Immature natural killer cell (primary cell): ENCODE data around the gene NTRK2. TPM values are rescaled to one million over a fixed set of nuclear protein-coding genes. Genes with fewer than 3 reads are reported as not detected.

Experiments used
- DNase-seq, 3 donors: peaks; one replicate each; pipeline ENCODE4 v3.0.0; 2022; ENCODE audit warnings: mixed read lengths in 1 of 3
- H3K27ac Mint-ChIP-seq, 6 donors: one replicate each; pipeline ENCODE4 v1.8.0; 2020; ENCODE audit warnings: mixed read lengths in 6 of 6, mild to moderate bottlenecking in 5 of 6, inconsistent platforms in 4 of 6, moderate library complexity in 3 of 6
- H3K27me3 Mint-ChIP-seq, 3 donors: one replicate each; pipeline ENCODE4 v1.8.0; 2020 to 2021; ENCODE audit warnings: low read depth in 3 of 3, mild to moderate bottlenecking in 3 of 3, mixed read lengths in 3 of 3, moderate library complexity in 3 of 3, inconsistent platforms in 1 of 3
- H3K36me3 Mint-ChIP-seq, 3 donors: one replicate each; pipeline ENCODE4 v1.8.0; 2020; ENCODE audit warnings: mixed read lengths in 3 of 3, inconsistent platforms in 2 of 3, mild to moderate bottlenecking in 2 of 3
- H3K4me1 Mint-ChIP-seq, 2 donors: one replicate each; pipeline ENCODE4 v1.8.0; 2020; ENCODE audit warnings: inconsistent platforms in 2 of 2, mild to moderate bottlenecking in 2 of 2, mixed read lengths in 2 of 2, moderate library complexity in 1 of 2
- H3K4me3 Mint-ChIP-seq, 5 donors: one replicate each; pipeline ENCODE4 v1.8.0; 2020; ENCODE audit warnings: mild to moderate bottlenecking in 5 of 5, mixed read lengths in 5 of 5, inconsistent platforms in 3 of 5, moderate library complexity in 3 of 5
- H3K9me3 Mint-ChIP-seq, 6 donors: one replicate each; pipeline ENCODE4 v1.8.0; 2020; ENCODE audit warnings: mild to moderate bottlenecking in 6 of 6, mixed read lengths in 6 of 6, inconsistent platforms in 4 of 6, moderate library complexity in 3 of 6
- polyA plus RNA-seq, 3 donors: library from polyadenylated mRNA; unstranded; fragments of 300-500 nt; fragmentation: Illumina TruSeq; gene quantifications; one replicate each; pipeline ENCODE4 v1.2.3, GENCODE V29; 2021

The NTRK2 gene
- polyA plus RNA-seq, 3 donors from 2014 or later, result not detected

DNA sequence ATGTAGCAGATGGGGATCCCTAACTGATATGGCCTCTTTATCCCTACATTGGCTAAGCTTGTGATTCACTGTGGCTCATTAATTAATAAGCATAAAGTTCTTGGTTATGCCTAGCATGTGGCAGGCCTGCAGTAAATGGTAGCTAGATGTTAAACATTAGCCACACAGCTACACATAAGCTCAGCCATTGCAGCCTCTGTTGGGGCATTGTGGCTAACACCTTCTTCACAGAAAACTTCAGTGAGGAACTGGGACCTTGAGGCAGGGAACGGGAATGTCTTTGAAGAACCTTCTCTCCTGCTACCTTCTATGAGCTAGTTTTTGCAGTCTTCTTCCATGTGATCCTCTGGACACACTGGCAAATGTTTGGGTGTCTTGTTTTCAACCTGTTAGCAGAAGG, 338.2 kb downstream of the NTRK2 start:
- H3K36me3 Mint-ChIP-seq, result no peaks in the 10 kb centered on the region
- no peak for DNase-seq
- peaks cover 0 to 5% (median 2%) of the 10 kb centered on the region in 3 donors for H3K27me3 Mint-ChIP-seq
- no peaks in the 10 kb centered on the region for H3K4me1 Mint-ChIP-seq
- H3K9me3 Mint-ChIP-seq, result peaks cover 0 to 2% (median 0%) of the 10 kb centered on the region in 6 donors
- H3K4me3 Mint-ChIP-seq, result no peak overlapping the region
- no peak overlapping the region for H3K27ac Mint-ChIP-seq

GRCh38 chr9:85008215-85008614, 338.7 kb downstream of the NTRK2 start:
- H3K4me1 Mint-ChIP-seq, result no peaks in the 10 kb centered on the region
- DNase-seq, result no peak
- H3K36me3 Mint-ChIP-seq, result no peaks in the 10 kb centered on the region
- H3K4me3 Mint-ChIP-seq, result no peak overlapping the region
- peaks cover 0 to 5% (median 2%) of the 10 kb centered on the region in 3 donors for H3K27me3 Mint-ChIP-seq
- peaks cover 0 to 2% (median 0%) of the 10 kb centered on the region in 6 donors for H3K9me3 Mint-ChIP-seq
- no peak overlapping the region for H3K27ac Mint-ChIP-seq

DNA sequence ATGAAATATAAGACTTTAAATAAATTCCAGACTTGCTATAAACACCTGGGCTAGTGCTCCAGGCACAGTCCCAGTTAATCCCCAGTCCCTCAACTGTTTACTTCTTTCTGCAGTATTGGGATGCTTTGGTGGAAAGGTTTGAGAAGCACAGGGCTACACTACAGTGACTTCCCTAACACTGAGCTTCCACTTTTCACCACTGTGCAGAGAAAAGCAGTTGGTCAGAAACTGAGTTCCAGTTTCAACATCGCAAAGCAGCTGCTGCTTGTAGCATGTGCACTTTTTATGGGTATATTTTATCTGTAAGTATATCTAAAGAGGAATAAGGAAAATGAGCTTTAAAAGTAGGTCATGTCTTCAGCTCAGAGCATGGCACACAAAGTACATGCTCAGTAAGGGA, 339.7 kb downstream of the NTRK2 start:
- Mint-ChIP-seq H3K36me3 (no peaks in the 10 kb centered on the region), H3K9me3 (peaks cover 0 to 2% (median 0%) of the 10 kb centered on the region in 6 donors), H3K4me1 (no peaks in the 10 kb centered on the region), H3K27me3 (peaks cover 2 to 4% (median 3%) of the 10 kb centered on the region in 3 donors), H3K4me3 (no peak overlapping the region), H3K27ac (no peak overlapping the region)
- no peak for DNase-seq

DNA sequence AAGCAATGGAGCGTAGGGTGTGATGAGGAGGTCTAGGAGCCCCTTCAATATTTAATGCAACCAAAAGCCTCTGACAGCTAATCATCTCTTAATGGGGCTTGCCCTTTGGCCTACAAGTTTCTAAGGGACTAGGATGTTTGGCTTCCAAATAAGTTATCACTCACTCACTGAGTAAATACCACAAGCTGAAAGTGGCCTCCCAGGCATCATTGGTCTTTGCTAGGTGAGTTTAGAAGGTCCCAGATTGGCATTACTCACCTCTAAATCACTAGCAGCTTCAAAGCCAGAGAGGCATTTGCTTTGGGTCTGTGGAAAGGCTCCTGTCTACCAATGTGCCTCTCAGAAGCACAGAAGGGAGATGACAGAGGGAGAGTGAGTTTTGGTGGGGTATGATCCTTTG, 344.2 kb downstream of the NTRK2 start:
- Mint-ChIP-seq H3K4me1 (no peaks in the 10 kb centered on the region), H3K36me3 (no peaks in the 10 kb centered on the region), H3K4me3 (no peak overlapping the region), H3K9me3 (peaks cover 0 to 2% (median 0%) of the 10 kb centered on the region in 6 donors), H3K27me3 (peaks cover 0 to 10% (median 8%) of the 10 kb centered on the region in 3 donors), H3K27ac (no peak overlapping the region)
- DNase-seq, result no peak

DNA sequence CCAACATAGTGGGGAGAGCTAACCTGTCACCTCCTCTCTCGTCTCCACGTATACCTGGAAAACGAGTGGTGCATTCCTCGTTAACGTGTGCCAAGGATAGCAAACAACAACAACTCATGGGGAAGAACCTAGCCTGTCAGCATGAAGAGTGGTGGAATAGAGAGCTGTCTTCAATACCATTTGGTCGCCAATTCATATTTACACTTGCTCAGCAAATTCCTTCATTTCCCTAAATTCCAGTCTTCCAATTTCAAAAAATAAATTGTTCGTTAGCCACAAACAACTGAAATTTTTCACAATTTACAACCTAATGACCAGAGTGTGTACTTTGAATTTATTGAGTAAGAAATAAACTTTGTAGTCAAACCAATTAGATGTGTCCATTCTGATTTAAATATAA, 344.8 kb downstream of the NTRK2 start:
- peaks cover 0 to 2% (median 0%) of the 10 kb centered on the region in 6 donors for H3K9me3 Mint-ChIP-seq
- H3K27ac Mint-ChIP-seq, result no peak overlapping the region
- H3K27me3 Mint-ChIP-seq, result peaks cover 0 to 10% (median 8%) of the 10 kb centered on the region in 3 donors
- no peaks in the 10 kb centered on the region for H3K36me3 Mint-ChIP-seq
- H3K4me3 Mint-ChIP-seq, result no peak overlapping the region
- no peaks in the 10 kb centered on the region for H3K4me1 Mint-ChIP-seq
- no peak for DNase-seq

DNA sequence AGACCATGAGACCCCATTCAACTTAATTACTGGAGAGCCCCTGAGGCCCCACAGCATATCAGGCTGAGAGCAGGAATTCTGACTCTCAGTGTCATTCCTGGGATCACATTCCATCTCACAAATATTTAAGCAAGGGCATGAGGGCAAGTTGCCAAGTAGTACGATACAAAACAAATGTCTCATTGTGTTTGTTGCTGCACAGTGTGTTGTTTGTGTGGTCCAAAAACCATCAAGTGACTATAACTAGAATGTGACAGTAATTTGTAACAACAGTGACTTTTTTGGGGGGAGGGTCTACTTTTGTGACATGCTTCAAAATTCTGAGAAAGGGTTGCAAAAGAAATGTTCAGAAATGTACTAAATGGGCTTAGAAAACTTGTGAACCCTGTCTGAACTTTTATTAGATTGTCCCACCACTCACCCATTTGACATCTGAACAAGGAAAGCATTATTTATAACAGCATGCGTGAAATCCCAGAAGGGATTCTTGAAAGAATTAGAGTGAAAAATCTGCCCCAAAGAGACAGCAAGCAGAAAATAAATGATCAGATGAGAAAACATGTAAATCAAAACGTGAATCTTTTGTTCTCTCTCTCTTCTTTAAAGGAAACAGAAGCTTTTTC, 347.0 kb downstream of the NTRK2 start:
- Mint-ChIP-seq H3K4me3 (no peak overlapping the region), H3K9me3 (no peaks in the 10 kb centered on the region), H3K27ac (no peak overlapping the region), H3K4me1 (no peaks in the 10 kb centered on the region), H3K36me3 (no peaks in the 10 kb centered on the region), H3K27me3 (peaks cover 0 to 11% (median 10%) of the 10 kb centered on the region in 3 donors)
- DNase-seq, result no peak

DNA sequence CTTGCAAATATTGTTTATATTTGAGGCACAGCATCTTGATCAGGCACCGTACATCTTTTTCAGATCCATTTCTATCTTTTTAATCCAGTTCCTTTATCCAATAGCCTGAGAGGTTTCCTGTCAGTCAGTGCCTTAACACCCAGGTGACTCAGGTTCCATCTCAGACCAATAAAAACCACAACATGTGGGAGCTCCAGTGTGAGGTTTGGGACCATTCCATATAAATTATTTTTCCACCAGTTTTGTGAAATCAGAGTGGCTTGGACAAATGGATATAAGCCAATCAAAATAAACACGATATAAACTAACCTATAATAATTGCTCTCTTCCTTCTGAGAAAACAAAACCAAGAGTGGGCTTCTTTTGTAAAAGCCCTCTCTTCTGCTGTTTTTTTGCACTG, 351.3 kb downstream of the NTRK2 start:
- Mint-ChIP-seq H3K27ac (no peak overlapping the region), H3K4me3 (no peak overlapping the region), H3K9me3 (no peaks in the 10 kb centered on the region), H3K4me1 (no peaks in the 10 kb centered on the region), H3K27me3 (peaks cover 2 to 10% (median 4%) of the 10 kb centered on the region in 3 donors), H3K36me3 (no peaks in the 10 kb centered on the region)
- no peak for DNase-seq

DNA sequence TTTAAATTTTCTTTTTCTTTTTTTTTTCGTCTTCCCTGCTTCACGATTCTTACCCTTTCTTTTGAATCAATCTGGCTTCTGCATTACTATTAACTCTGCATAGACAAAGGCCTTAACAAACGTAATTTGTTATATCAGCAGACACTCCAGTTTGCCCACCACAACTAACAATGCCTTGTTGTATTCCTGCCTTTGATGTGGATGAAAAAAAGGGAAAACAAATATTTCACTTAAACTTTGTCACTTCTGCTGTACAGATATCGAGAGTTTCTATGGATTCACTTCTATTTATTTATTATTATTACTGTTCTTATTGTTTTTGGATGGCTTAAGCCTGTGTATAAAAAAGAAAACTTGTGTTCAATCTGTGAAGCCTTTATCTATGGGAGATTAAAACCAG, 352.2 kb downstream of the NTRK2 start:
- Mint-ChIP-seq H3K9me3 (no peaks in the 10 kb centered on the region), H3K4me3 (no peak overlapping the region), H3K27me3 (peaks cover under 1 to 8% (median 4%) of the 10 kb centered on the region in 3 donors), H3K27ac (no peak overlapping the region), H3K4me1 (no peaks in the 10 kb centered on the region), H3K36me3 (no peaks in the 10 kb centered on the region)
- DNase-seq, result no peak

GRCh38 chr9:85024374-85024773, 354.8 kb downstream of the NTRK2 start:
- Mint-ChIP-seq H3K27ac (no peak overlapping the region), H3K4me1 (no peaks in the 10 kb centered on the region), H3K27me3 (peaks cover 3 to 8% (median 5%) of the 10 kb centered on the region in 3 donors), H3K36me3 (no peaks in the 10 kb centered on the region), H3K9me3 (peaks cover 0 to 5% (median 0%) of the 10 kb centered on the region in 6 donors), H3K4me3 (no peak overlapping the region)
- DNase-seq, result no peak

- H3K27me3 Mint-ChIP-seq, result peaks cover 3 to 8% (median 5%) of the 10 kb centered on the region in 3 donors
- H3K4me3 Mint-ChIP-seq, result no peak overlapping the region
- DNase-seq, result no peak
- no peaks in the 10 kb centered on the region for H3K4me1 Mint-ChIP-seq
- peaks cover 0 to 5% (median 0%) of the 10 kb centered on the region in 6 donors for H3K9me3 Mint-ChIP-seq
- no peak overlapping the region for H3K27ac Mint-ChIP-seq
- no peaks in the 10 kb centered on the region for H3K36me3 Mint-ChIP-seq
These were observed 356.1 kb downstream of the NTRK2 start for GRCh38 chr9:85025638-85026037.

DNA sequence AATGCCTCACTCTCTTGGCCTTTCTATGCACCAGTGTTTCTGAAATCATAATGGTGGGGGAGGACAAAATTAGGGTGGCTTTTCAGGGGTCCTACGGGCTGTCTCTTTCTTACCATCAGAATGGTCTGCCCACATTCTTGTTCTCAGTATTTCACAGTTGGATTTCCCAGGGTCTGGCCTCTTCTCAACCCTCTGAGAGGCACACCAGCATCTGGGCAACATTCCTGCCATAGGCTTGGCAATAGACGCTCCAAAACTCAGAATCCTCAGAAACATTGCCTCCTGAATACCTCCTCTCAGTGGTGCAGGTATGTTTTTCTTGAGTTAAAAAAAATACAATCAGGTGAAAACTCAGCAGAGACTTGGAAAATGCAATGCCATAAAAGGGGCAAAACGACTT, 358.3 kb downstream of the NTRK2 start:
- no peaks in the 10 kb centered on the region for H3K36me3 Mint-ChIP-seq
- no peak for DNase-seq
- H3K9me3 Mint-ChIP-seq, result peaks cover 0 to 5% (median 0%) of the 10 kb centered on the region in 6 donors
- no peak overlapping the region for H3K27ac Mint-ChIP-seq
- H3K4me3 Mint-ChIP-seq, result no peak overlapping the region
- H3K27me3 Mint-ChIP-seq, result peaks cover 0 to 9% (median 5%) of the 10 kb centered on the region in 3 donors
- no peaks in the 10 kb centered on the region for H3K4me1 Mint-ChIP-seq

DNA sequence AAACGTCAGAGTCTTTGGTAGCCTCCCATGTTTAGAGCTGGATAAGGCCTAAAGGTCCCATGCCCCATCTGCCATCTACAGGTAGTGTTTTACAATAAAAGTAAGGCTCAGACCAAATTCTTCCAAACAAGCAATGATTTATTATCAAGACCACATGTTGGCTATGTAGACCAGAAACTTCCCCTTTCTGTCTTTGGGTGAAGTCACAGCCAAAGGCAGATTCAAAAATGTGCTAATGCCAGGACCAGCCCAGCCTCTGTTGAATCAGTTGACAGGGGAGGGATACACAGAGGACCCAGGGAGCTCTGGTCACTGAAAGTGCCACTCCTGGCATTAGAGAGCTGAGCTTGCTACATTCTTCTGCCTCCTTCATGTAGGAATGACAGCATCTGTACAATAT, 360.8 kb downstream of the NTRK2 start:
- Mint-ChIP-seq H3K4me3 (no peak overlapping the region), H3K27ac (no peak overlapping the region), H3K9me3 (peaks cover 0 to 5% (median 0%) of the 10 kb centered on the region in 6 donors), H3K27me3 (peaks cover 3 to 9% (median 7%) of the 10 kb centered on the region in 3 donors), H3K36me3 (no peaks in the 10 kb centered on the region), H3K4me1 (no peaks in the 10 kb centered on the region)
- no peak for DNase-seq

GRCh38 chr9:85036496-85036895, 367.0 kb downstream of the NTRK2 start:
- Mint-ChIP-seq H3K27ac (no peak overlapping the region), H3K9me3 (no peaks in the 10 kb centered on the region), H3K36me3 (no peaks in the 10 kb centered on the region), H3K27me3 (peaks cover 7 to 8% (median 8%) of the 10 kb centered on the region in 3 donors), H3K4me3 (no peak overlapping the region), H3K4me1 (no peaks in the 10 kb centered on the region)
- no peak for DNase-seq

DNA sequence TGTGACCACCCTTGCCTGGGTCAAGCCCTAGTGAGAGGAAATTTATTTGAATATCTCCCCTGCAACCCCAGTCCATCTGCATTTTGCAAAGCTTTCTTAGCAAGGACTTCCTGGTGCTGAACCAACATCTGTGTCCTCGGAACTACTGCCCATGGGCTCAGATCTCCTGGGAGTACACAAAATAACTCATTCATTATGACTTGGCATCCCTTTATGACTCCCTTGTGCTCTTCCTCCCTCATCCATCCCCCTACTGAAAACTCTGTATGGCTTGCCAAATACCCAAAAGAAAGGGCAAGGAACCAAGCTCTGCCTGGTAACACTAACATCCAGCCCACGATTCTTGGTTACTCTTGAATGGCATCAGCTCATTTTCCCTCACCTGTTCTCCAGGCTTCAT, 368.5 kb downstream of the NTRK2 start:
- DNase-seq, result no peak
- Mint-ChIP-seq H3K36me3 (no peaks in the 10 kb centered on the region), H3K4me1 (no peaks in the 10 kb centered on the region), H3K27me3 (peaks cover 4 to 8% (median 7%) of the 10 kb centered on the region in 3 donors), H3K9me3 (no peaks in the 10 kb centered on the region), H3K27ac (no peak overlapping the region), H3K4me3 (no peak overlapping the region)
